Right kidney (tissue), 9 donors: Measurements from ENCODE around the gene NBEAL2.
A peak's percentile ranks its signal among the peaks of the same experiment; 100 is the strongest.

Experiments
- DNase-seq: peaks from one replicate; pipeline ENCODE4 v3.0.0-alpha.2; 2016
- long read RNA-seq, 8 donors: transcript quantifications; one replicate each; lab custom pipeline, GENCODE V29; 2026

NBEAL2 gene
- long read RNA-seq, donor 1 = 0 reads
- long read RNA-seq, donor 2 = 0 reads
- long read RNA-seq, donor 3 = 0 reads
- long read RNA-seq, donor 4 = 0 reads
- long read RNA-seq, donor 5 = 0 reads
- long read RNA-seq, donor 6 = 0 reads
- long read RNA-seq, donor 7, partial matches to known transcripts = 0 of 1 reads
- long read RNA-seq, donor 7, other reads (novel, unspliced or antisense) = 0 of 1 reads
- long read RNA-seq, donor 8 = 0 reads

DNA sequence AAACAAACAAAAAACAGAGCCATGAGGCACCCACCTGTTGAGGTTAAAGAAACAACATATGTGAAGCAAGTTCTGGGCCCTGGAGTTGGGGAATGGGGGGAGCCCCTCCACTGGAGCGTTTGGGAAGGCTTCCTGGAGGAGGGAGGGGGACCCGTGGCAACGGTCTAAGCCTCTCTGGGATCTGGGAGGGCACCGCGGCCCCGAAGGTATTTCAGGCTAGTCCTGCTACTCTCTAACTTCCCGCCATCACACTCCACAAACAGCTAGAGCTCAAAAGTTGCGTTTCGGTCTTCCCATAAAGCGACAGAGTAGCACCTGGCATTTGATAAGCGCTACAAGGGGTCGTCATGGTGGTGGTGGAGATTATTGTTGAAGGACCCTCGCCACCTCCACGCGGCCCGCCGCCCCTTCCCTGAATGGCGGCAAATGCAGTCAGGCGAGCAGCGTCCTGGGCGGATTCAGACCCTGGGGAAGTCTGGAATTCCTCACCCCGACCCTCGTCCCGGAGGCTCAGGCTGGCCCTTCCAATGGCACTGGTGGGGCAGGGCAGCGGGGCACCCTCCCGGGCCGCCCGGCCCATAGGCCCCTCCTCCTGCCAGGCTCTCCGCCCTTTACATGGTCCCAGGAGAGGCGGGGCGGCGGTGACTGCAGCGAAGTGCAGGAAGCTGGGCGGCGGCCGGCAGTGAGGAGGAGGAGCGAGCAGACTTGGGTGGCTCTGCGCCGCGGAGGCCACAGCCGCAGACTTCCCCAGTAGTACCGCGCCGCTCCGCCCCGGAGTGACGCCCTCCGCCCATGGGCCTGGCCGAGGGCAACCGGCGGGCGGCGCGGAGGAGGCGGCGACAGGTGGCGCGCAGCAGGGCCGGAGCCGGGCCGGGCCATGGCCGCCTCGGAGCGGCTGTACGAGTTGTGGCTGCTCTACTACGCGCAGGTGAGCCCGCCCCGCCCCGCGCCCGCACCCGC lies at the start of gene NBEAL2:
Gene NBEAL2 (plus strand): TSS at position 682 of the 960 bp plus-strand sequence. CDS start 196 bp downstream, at position 878.
- peak; percentile 91 for DNase-seq

DNA sequence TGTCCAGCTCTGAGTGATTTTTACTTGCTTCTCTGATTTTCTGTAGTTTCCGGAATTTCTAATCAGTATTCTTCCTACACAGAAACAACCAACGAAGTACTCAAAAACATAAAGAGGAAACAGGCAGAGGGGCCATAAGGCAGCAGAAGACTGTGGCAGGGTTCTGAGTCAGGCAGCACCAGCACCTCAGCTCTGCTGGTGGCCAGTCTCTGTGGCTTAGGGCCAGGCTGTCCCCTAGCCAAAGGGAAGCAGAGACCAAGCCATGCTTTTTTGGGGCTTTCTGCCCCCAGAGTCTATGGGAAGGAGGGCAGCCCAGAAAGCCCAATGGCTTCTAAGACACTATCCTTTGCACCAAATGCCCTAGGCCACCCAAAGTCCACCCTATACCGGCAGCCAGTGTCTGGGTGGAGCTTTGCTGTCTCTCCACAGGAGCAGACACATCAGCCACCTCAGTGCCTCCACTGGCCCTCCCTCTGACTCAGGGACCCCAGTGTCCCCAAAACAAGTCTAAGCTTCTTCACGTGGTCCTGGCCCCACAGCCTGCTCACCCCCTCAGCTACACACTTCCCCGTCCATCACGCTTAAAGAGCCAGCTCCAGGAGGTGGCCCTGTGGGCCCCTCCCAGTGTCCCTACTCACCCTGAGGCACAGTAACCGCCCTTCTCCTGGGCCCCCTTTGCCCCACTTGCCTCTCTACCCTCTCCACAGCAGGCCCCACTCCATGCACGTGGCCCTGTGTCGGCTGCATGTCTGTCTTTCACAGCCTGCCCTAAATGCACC lies 49.1 kb upstream of the NBEAL2 start:
- DNase-seq = no peak

GRCh38 chr3:46930945-46931403 lies 48.5 kb upstream of the NBEAL2 start:
- no peak for DNase-seq

DNA sequence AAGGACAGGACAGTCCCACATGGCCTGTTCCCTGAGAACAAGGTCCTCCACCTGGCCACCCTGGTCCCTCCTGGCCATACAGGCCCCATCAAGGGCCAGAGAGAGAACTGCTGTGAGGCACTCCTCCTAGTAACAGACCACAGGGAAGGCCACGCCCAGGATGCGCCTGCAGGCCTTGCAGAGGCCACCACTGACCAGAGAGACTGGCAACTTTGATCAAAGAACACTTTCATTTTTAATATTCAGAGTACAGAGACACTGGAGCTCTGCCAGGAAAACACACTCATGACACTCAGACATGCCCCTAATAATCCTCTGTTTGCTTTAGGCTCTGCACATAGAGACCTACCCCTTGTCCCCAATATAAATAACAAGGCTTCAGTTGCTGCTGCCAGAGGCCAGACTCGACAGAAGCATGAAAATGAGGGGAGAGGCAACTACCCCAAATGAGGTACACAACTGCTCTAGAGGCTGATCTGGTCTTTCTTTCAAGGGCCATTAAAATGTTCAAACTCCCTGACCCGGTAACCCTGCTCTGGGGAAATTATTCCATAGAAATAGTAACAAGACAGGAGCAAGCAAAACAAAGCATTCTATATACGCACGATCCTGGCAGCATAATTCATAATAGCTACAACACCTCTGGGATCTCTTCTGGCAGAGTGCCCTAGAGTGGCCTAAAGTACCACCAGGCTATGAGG lies 47.7 kb upstream of the NBEAL2 start:
- DNase-seq = no peak

GRCh38 chr3:46932455-46933225 lies 46.8 kb upstream of the NBEAL2 start:
- no peak for DNase-seq

GRCh38 chr3:46933261-46933660 lies 46.2 kb upstream of the NBEAL2 start:
- no peak for DNase-seq

DNA sequence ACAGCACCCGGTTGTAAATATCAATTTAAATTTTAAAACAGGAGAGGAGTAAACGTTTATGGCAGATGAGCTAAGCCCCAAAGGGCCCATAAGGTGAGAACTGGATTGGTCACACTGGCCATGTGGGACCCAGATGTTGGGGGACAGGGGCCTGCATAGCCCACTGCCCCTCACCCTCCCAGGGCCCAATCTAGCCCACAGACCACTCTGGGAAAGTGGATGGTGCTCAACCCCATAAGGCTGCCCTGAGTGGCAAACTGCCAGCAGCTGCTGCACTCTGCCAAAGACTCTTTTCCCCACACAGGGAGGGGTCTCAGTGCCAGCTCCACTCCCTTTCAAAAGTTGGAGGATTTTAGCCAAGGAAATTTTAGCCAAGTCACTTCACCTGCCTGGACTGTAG lies 45.4 kb upstream of the NBEAL2 start:
- no peak for DNase-seq

GRCh38 chr3:46934498-46935167 lies 44.8 kb upstream of the NBEAL2 start:
- DNase-seq = no peak

DNA sequence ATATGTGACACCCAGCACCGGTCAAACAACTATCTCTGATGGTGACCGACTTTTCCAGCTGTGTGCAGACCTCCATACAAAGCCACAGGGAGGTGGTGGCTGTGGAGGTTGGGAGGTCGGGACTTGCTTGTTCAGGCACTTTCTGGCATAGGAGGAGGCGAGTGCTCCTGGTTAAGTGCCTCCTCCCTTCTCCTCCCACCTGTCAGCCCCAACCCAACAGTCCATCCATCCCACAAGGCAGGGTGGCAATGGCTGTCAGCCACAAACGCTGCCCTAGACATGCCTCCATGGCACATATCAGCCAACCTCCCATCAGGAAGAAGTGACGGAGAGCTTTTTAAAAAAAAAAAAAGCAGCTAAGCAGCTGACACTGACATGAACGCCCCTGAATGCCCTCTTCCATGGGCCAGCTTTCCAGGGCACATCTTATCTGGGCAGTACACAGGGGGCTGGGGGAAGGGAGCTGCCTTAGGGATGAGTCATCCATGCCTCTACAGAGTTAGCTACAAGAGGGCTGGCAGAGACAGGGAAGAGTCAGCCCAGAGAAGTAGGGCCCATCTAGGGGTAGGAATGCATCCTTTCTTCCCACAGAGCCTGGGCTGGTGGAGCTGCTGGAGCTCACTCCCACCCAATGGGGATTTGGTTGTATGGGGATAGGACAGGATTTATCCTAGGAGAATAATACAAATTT lies 44.2 kb upstream of the NBEAL2 start:
- no peak for DNase-seq

DNA sequence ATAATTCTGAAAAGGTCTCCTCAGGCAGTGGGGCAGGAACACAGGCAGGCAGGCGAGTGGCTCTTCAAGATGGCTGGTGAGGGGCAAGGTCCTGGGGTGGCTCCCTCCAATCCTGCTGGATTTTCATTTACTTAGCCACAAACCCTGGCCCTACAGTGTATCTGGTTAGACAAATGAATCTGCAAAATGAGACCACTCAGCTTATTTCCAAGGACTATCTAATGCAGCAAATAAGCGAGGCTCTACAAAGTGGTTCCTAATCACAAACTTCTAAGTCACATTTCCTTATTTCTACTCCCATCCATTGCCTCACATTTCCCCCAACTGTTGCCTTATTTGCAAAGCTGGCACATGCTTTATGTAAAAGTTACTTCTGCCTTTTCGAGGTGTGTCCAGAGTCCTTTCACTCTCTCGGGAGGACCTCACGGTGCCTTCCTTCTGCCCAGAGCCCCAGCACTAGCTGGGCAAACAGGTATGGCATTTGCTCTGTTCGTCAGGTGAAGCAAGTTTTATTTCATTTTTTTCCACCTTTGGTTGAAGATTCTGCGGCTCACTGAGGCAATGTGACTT lies 43.4 kb upstream of the NBEAL2 start:
- no peak for DNase-seq

DNA sequence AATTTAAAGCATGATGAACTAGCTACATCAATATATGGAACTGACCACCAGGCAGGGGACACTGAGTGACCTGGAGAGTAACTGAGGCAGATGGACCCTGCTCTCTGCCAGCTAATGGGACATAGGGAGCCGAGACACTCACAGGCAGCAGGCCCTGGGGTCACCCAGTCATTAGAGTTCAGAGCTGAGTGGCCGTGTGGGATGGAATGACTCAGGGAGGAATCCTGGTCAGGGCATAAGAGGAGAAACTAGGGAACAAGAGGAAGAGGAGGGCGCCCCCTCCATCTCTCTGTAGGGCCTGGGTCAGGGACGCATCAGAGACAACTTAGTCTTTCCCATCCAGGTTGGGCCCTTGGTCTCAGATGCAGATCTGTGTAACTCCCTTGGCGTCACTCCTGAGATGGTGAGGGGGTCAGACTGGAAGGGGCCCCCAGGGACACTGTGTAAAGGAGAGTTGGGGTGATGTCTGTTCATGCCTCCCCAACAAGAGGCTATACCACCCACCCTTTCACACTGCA lies 42.7 kb upstream of the NBEAL2 start:
- no peak for DNase-seq

DNA sequence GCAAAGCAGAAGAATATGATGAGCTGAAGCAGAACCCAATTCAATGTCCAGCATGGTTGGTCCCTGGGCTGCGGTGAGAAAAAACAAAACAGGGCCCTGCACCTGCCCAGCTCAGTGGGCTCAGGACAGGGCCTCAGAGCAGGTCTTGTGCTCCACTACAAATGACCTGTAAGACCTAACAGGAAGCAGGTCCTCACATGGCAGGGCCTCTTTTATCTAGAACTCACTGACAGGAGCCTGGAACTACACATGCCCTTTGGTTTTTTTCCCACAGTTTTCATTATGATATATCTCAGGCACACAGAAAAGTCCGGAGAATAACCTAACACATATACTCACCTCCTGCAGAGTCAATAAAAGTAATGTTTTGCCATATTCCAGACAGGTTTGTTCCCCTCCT lies 41.3 kb upstream of the NBEAL2 start:
- DNase-seq = no peak

DNA sequence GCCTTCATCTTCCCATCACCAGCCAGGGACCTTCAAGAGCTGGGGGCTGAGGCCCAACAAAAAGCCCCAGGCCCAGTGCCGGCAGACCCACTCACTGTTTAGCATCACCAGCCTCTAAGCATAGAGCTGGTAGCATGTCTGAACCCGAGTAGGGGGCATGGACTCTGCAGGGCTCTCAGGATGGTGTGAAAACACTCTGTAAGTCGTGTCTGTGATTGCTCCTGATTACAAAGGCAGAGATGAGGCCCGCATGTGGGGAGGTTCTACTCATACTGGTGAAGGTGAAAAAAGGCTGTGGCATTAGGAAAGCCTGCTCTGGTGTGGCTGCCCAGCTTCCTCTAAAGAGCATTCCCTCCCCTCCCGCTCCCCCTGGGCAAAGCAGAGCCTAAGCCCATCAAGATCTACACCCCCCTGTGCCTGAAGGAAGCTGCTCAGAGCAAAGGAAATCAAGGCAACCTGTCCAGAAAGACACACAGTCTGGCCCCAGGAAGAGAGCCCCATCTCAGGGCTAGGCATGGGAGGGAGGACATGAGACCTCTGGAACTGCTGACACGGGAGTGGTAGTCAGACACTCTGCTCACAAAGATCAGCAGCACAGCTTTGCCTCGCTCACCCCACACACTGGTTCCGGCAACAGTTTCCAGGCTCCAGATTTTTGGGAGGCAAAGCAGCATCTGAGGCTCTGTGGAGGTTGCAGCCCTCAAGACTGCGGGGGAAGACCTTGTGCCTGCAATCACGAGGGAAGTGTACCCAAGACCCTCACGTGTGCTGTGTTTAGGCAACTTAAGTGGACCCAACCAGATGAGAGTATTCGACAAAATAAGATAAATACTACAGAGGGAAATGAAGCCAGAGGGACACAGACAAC lies 39.7 kb upstream of the NBEAL2 start:
- no peak for DNase-seq

GRCh38 chr3:46942076-46942475 lies 37.4 kb upstream of the NBEAL2 start:
- DNase-seq = no peak

GRCh38 chr3:46942481-46943236 lies 36.8 kb upstream of the NBEAL2 start:
- no peak for DNase-seq

DNA sequence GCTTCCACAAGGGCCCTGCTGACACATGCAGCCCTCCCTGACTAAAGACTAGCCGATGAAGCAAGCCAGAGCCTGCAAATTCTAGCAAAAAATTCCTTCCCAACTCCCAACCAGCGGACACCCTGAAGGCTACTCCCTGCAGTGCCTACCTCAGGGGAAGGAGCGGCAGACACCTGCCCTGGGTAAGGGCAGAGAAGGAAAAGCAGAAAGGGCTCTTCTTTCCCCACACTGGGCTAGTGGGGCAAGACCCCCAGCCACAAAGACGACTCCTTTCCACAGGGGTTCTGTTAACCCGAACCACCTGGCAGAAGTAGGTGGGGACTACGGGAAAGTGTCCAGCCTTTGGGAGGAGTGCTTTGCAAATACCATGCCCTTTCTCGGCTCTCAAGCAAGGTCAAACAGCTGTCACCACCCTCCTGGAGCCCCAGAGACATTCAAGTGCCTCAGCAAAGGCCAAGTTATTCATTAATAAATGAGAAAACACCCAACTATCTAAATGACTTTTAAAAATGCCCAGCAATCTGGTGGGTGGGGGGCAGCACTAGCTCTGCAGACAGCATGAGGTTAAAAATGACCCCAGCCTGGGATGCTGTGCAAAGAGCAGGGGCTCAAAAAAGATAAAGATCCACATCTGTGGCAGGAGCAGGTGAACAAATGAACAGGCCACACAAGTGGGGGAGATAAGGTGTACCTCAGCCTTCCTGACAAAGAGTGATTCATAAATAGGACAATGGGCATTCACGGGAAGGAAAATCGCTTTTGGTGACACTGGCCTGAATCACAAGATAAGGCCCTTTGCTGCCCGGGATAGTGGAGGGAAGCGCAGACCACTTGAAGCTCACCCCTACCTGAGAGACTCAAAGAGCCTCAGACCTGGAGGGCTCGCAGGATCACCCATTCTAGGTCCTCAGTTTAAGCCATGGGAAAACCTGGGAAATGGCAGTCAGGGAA lies 36.0 kb upstream of the NBEAL2 start:
- peak; percentile 41 for DNase-seq
